ENCODE data around the gene SLC15A1.
"Not testable (repeated sequence)": the region's sequence is repeated elsewhere in the genome, so short reads cannot be mapped to it uniquely, and the experiment has no call there.

The SLC15A1 gene

DNA sequence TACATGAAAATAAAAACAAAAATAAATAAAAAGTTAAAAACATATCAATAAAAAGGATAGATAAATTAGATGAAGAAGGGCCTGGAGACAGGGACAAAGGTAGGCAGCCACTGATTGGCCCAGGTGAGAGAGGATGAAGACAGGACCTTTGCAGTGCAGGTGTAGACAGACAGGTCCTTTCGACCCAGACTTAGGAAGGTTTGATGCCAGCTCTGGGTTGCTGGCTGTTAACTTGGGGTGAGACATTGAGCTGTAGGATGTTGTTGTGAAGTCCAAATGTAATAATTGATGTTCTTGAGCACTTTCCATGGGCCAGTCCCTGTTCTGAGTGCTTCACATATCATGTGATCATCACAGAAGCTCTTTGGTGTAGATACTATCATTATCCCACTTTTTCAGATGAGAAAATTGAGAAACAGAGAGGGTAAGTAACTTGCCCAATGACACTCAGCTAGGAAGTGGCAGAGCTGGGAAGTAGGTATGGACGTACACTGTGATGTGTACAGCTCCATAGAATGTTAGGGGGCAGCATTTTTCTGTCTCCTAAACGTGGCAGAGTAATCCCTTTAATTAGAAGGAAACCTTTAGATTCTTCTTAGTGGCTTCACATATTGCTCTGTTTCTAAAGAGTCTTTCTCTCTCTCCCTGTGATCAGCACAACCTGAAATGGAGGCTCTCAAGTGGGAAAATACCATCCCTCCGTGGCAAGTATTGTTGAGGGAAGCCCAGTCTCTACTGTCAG lies 99.6 kb downstream of the SLC15A1 start:
- no peak for DNase-seq

DNA sequence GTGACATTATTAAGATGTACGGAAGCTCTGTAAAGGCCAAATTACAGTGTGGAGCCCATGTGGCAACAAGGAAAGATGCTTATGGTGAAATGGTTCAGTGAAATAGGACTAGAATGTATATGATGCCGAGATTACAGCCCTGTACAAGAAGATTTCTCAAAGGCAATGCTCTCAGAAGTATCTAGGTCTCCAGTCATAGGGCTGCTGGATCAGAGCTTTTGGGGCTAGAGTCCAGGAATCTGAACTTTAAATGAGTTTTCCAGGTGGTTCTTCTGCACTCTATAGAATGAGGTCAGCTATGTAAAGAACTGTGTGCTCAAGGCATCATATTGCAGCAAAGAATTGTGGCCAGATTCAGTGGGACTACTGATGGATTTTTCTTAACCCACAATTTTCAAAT lies 100.2 kb downstream of the SLC15A1 start:
- DNase-seq, result no peak

GRCh38 chr13:98651744-98652143 lies 100.7 kb downstream of the SLC15A1 start:
- no peak for DNase-seq

DNA sequence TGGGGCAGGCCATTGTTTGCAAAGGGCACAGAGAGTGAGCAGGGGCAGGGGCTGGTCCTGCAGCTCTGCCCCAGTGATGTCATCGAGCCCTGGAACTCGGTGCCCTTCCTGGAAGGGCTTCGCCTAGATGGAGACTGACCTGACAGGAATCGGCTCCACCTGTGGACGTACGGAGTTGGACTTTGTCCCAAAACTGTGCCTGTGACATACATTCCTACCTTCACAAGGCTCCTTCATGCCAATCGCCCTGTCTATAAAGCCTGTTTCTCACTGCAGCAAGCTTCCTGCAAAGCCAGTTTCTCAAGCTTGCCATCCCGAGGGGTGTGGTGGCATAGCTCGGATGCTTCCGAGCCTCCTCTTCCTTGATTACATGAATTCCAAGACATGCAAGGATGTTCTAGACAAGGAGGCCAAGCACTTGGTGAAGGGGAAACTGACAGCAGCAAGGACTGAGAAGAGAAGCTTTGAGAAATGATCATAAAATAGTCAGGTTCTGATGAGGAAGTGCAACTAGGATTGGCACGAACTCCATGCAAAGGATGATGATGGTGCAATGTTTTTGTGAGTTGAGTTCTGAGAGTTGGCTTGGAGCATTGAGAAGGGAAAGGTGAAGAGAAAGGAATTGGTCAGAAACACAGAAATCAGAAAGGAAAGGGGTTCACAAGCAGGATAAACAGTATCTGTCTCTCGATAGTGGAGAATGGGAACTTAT lies 101.9 kb downstream of the SLC15A1 start:
- DNase-seq, result no peak

GRCh38 chr13:98649861-98650260 lies 102.6 kb downstream of the SLC15A1 start:
- DNase-seq, result no peak

DNA sequence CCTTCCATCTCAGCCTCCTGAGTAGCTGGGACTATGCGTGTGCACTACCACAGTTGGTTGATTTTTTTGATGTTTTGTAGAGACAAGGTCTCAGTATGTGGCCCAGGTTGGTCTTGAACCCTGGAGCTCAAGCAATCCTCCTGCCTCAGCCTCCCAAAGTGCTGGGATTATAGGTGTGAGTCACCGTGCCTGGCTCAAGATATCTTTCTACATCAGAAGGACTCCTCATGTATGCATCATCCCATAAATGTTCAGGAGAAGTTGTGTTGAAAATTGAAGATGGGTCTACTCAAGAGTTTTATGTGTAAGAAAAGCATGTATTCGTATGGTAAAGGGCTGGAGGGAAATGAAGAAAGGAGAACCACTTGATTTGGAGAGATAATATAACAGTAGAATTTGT lies 103.8 kb downstream of the SLC15A1 start:
- DNase-seq, result no peak

DNA sequence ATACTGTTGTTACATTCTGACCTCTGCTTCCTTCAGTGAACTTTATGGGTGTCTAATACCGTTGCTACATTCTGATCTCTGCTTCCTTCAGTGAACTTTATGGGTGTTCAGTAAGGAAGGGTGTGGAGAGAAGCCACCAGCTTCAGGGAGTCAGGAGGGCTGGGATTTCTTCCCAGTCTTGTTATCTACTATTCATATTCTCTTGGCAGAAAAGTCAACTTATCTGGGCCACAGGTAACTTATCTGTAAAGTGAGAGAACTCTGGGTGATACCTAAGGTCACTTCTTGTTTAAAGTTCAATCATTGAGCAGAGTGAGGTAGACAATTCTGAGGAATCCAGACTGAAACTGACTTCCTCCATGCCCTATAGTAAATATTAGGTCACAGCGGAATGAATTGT lies 104.3 kb downstream of the SLC15A1 start:
- DNase-seq, result no peak

DNA sequence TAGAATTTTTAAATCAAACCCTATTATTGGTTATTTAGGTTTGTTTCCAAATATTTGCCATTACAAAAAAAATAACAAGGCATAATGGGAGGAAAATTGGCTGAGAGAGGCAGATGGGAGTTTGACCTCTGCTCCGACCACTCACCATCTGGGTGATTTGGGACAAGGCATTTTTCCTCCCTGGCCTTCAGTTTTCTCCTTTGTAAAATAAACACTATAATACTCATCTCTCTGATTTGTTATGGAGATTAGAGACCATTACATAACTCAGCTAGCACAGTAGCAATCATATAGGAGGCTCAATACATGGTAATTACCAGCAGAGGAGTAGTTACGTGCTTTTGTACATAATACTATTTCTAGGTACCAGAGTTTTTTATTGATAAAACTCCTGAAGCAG lies 105.4 kb downstream of the SLC15A1 start:
- DNase-seq, result no peak

DNA sequence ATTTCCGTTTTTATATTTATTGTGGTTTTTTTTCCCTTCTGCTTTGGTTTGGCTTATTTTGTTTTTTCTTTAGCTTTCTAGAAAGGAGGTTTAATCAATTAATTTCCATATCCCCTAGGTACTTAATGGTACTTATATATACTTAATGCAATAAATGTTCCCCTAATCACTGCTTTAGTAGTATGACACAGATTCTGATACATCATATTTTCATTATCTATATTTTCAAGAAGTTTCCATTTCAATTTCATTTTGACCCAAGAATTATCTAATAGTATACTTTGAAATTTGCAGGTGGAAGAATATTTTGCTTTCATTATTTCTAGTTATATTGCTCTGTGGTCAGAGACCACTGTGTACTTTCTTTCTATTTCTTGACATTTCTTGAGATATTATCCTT lies 109.0 kb downstream of the SLC15A1 start:
- DNase-seq, result no peak

- DNase-seq, result no peak
These were observed 111.4 kb downstream of the SLC15A1 start for GRCh38 chr13:98641075-98641474.

- DNase-seq, result not testable (repeated sequence)
These were observed 112.7 kb downstream of the SLC15A1 start for GRCh38 chr13:98639785-98640184.

DNA sequence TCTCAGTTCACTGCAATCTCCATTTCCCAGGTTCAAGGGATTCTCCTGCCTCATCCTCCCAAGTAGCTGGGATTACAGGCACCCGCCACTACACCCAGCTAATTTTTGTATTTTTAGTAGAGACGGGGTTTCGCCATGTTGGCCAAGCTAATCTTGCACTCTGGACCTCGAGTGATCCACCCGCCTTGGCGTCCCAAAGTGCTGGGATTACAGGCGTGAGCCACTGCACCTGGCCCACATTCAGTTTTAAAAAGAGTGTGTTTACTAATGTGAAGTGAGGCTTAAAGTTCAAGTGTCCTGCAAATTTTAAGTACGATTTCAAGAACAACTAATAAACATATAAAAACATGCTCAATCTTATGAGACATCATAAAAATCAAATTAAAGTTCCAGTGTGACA lies 114.1 kb downstream of the SLC15A1 start:
- DNase-seq, result not testable (repeated sequence)

Measured in CD4-positive, alpha-beta T cell treated with Interleukin-21 for 1 hour (primary cell).